ENCODE results near the gene CFAP53.

DNA sequence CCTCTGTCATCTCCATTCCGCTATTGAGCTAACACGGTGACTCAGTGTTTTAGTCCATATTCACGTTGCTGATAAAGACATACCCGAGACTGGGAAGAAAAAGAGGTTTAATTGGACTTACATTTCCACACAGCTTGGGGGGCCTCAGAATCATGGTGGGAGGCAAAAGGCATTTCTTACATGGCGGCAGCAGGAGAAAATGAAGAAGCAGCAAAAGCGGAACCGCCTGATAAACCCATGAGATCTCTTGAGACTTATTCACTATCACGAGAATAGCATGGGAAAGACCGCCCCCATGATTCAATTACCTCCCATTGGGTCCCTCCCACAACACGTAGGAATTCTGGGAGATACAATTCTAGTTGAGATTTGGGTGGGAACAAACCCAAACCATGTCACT is 43.8 kb upstream of the CFAP53 start:
- TF ChIP-seq SUZ12 (IDR thresholded peaks at IDR 0.05; ENCODE audit: extremely low read depth, insufficient read depth, insufficient read length) (no peak), ZNF274 (IDR thresholded peaks at IDR 0.05; ENCODE audit: low read depth, low read length) (no peak), YY1 (IDR thresholded peaks at IDR 0.05; ENCODE audit: insufficient read depth, insufficient read length) (no peak)

Measured in NT2/D1 (cell line).